Heart left ventricle (tissue), 16 donors: ENCODE results near the gene NAT10. TPM values are rescaled to one million over a fixed set of nuclear protein-coding genes. Genes with fewer than 3 reads are reported as not detected.
"Not testable (repeated sequence)": the region's sequence is repeated elsewhere in the genome, so short reads cannot be mapped to it uniquely, and the experiment has no call there.

Source experiments
- ATAC-seq, 4 donors: fragments of 200-7000 bp; cut with Tn5 transposase; one replicate each; pipeline ENCODE4 v1.9.1; 2020 to 2022; ENCODE audit warnings: moderate library complexity in 4 of 4, mild to moderate bottlenecking in 3 of 4, moderate number of reproducible peaks in 1 of 4
- DNase-seq, 5 donors: peaks; one replicate each; pipeline ENCODE4 v3.0.0-alpha.2; 2020
- H3K27ac ChIP-seq, 12 donors: fragments of 200-600 bp; sonication (generic) in 4 of 12; one replicate each; pipeline versions ENCODE4 v1.5.0 to v1.8.0; 2016 to 2022; ENCODE audit warnings: mild to moderate bottlenecking in 2 of 12
- H3K27me3 ChIP-seq, 9 donors: fragments of 200-600 bp; sonication (generic) in 2 of 9; one replicate each; pipeline versions ENCODE4 v1.5.1 to v1.8.0; 2016 to 2022; ENCODE audit warnings: mild to moderate bottlenecking in 3 of 9
- H3K36me3 ChIP-seq, 9 donors: fragments of 200-600 bp; sonication (generic) in 2 of 9; one replicate each; pipeline versions ENCODE4 v1.5.0 to v1.8.0; 2018 to 2022; ENCODE audit warnings: mild to moderate bottlenecking in 2 of 9
- H3K4me1 ChIP-seq, 12 donors: fragments of 200-600 bp; sonication (generic) in 4 of 12; one replicate each; pipeline versions ENCODE4 v1.5.0 to v1.8.0; 2016 to 2022; ENCODE audit warnings: mild to moderate bottlenecking in 3 of 12
- H3K4me3 ChIP-seq, 12 donors: fragments of 200-600 bp; sonication (generic) in 4 of 12; one replicate each; pipeline versions ENCODE4 v1.5.0 to v1.8.0; 2017 to 2022; ENCODE audit warnings: mild to moderate bottlenecking in 9 of 12, moderate library complexity in 4 of 12
- H3K9me3 ChIP-seq, 12 donors: fragments of 200-600 bp; sonication (generic) in 4 of 12; one replicate each; pipeline versions ENCODE4 v1.5.0 to v1.8.0; 2016 to 2022; ENCODE audit warnings: mild to moderate bottlenecking in 1 of 12
- CTCF ChIP-seq, 12 donors: fragments of 200-600 bp; sonication (generic) in 4 of 12; IDR thresholded peaks; one replicate each; pipeline versions ENCODE4 v1.5.0 to v1.8.0; 2018 to 2022; ENCODE audit warnings: antibody characterized with exemption in 12 of 12, mild to moderate bottlenecking in 5 of 12
- POLR2A ChIP-seq, 2 donors: fragments of 450-650 bp; IDR thresholded peaks; one replicate each; pipeline ENCODE4 v1.6.1; 2017; ENCODE audit warnings: antibody characterized with exemption in 2 of 2, mild to moderate bottlenecking in 2 of 2, moderate library complexity in 2 of 2
- WGBS, 4 donors: extraction: QIAGEN DNeasy Blood & Tissue Kit in 2 of 4; methylation state at CpG; one replicate each; pipeline versions ENCODE4 v1.1.5 to v1.1.7; 2013 to 2018; 5-methylcytosine and 5-hydroxymethylcytosine counted together
- intact Hi-C, 10 donors: fragments of 100-400 bp; cut with DNase I; formaldehyde crosslinking; loops; one replicate each; pipeline versions ENCODE4 v1.11.1 to v1.14.2; 2022
- polyA plus RNA-seq, 2 donors: library from polyadenylated mRNA; stranded (reverse); fragments of 200-250 nt; gene quantifications; one replicate each; pipeline ENCODE4 v1.2.3, GENCODE V29; 2013
- total RNA-seq, 9 donors: library from RNA; depleted of rRNA in 2 of 9; stranded (reverse); fragments of >200 nt in 2 of 9; fragmentation: NEBNext Ultra II Directional in 3 of 9; extraction: Animal tissue kit (Norgen Biotek cat#: 25700) in 3 of 9; gene quantifications; one replicate each; pipeline versions ENCODE4 v1.1.0 to v1.2.4, GENCODE V29; 2016 to 2023
- donor health status: ischemic (EF 13 %, LVEDD 7.1; RV severe dilation, severe dysfunction).
- donor health status: healthy with polysubstance abuse.
- donor health status: DM: no; HTN: yes; CAD: no.
- donor health status: DM: no; HTN: no; CAD: no.
- donor health status: ischemic (EF 25% LVEDD 6.9; RV normal size, moderate dysfunction).
- donor health status: ischemic (EF 25% LVEDD 5.7; RV mildly dilated, moderate dysfunction).
- donor health status: healthy.
- donor health status: DM: yes; HTN: yes; CAD: no.
- donor health status: ischemic (EF 35%, LVEDD 5.7; RV mildly dilated, moderate dysfunction).
- donor health status: nonischemic (EF 11% LVEDD 7.7; RV severe dilation, severe dysfunction).
- donor health status: DM: yes; HTN: yes; CAD: no.
- donor health status: PGD.
- donor health status: ischemic (EF 29% LVEDD 5.4; RV normal size, mild dysfunction).
- donor health status: nonischemic (EF 23%, LVEDD 6.1; RV moderate dilation, normal function).

Gene NAT10
- total and polyA plus RNA-seq, 11 donors, result 14.5 to 27.1 (median 21.1) TPM

GRCh38 chr11:34179026-34179675 is 73.7 kb downstream of the NAT10 start:
- intact Hi-C loops, result loop anchor here in 5 of 10 donors (5.0 to 10.0 kb wide), 4 partner anchors 182 to 316 kb away; no protein-coding TSS in a partner anchor
- WGBS, 4 donors, result 86 to 93% (median 88%) methylated on average over 9 of the region's 9 CpGs
- Histone ChIP-seq H3K9me3 (no peaks in the 10 kb centered on the region), H3K4me1 (peaks cover 0 to 20% (median 8%) of the 10 kb centered on the region in 12 donors), H3K27ac (no peak overlapping the region), H3K27me3 (no peaks in the 10 kb centered on the region), H3K36me3 (no peaks in the 10 kb centered on the region), H3K4me3 (no peak overlapping the region)
- no peak for ATAC-seq
- TF ChIP-seq POLR2A (IDR thresholded peaks at IDR 0.05), result no peak
- no peak for TF ChIP-seq CTCF (IDR thresholded peaks at IDR 0.05)
- DNase-seq, result peak in 1 of 5 donors; percentile 3

- H3K27me3 ChIP-seq, result no peaks in the 10 kb centered on the region
- peaks cover 0 to 10% (median 0%) of the 10 kb centered on the region in 12 donors for H3K4me1 ChIP-seq
- 78 to 83% (median 81%) methylated on average over 4 to 6 of the region's 6 CpGs for WGBS, 4 donors
- DNase-seq, result peak in 1 of 5 donors; percentile 10
- ATAC-seq, result no peak
- H3K36me3 ChIP-seq, result no peaks in the 10 kb centered on the region
- intact Hi-C loops, result no loop called here
- TF ChIP-seq POLR2A (IDR thresholded peaks at IDR 0.05), result no peak
- no peak for TF ChIP-seq CTCF (IDR thresholded peaks at IDR 0.05)
- no peak overlapping the region for H3K27ac ChIP-seq
- no peak overlapping the region for H3K4me3 ChIP-seq
- no peaks in the 10 kb centered on the region for H3K9me3 ChIP-seq
Observed at GRCh38 chr11:34180040-34180813, 74.8 kb downstream of the NAT10 start.

GRCh38 chr11:34180814-34181165 is 75.4 kb downstream of the NAT10 start:
- ATAC-seq, H3K36me3 ChIP-seq, H3K27ac ChIP-seq, H3K27me3 ChIP-seq, intact Hi-C loops, DNase-seq, H3K9me3 ChIP-seq, H3K4me3 ChIP-seq: not testable (repeated sequence)
- WGBS, 4 donors, result 77 to 94% (median 85%) methylated on average over 5 of the region's 5 CpGs
- H3K4me1 ChIP-seq, result peaks cover 0 to 15% (median under 1%) of the 10 kb centered on the region in 12 donors

GRCh38 chr11:34181251-34181650 is 75.8 kb downstream of the NAT10 start:
- DNase-seq, result no peak
- H3K27ac ChIP-seq, result no peak overlapping the region
- TF ChIP-seq CTCF (IDR thresholded peaks at IDR 0.05) (no peak), POLR2A (IDR thresholded peaks at IDR 0.05) (no peak)
- no peak for ATAC-seq
- no peaks in the 10 kb centered on the region for H3K36me3 ChIP-seq
- intact Hi-C loops, result no loop called here
- H3K27me3 ChIP-seq, result no peaks in the 10 kb centered on the region
- no peaks in the 10 kb centered on the region for H3K9me3 ChIP-seq
- H3K4me3 ChIP-seq, result no peak overlapping the region
- peaks cover 0 to 19% (median 4%) of the 10 kb centered on the region in 12 donors for H3K4me1 ChIP-seq
- 60 to 82% (median 69%) methylated on average over 2 to 5 of the region's 5 CpGs for WGBS, 4 donors
